ENCODE measurements around the gene SOX18. TPM values are rescaled to one million over a fixed set of nuclear protein-coding genes. Genes with fewer than 3 reads are reported as not detected.

Gene SOX18
- total RNA-seq, 1 experiment from 2014 or later = 0.30 TPM

DNA sequence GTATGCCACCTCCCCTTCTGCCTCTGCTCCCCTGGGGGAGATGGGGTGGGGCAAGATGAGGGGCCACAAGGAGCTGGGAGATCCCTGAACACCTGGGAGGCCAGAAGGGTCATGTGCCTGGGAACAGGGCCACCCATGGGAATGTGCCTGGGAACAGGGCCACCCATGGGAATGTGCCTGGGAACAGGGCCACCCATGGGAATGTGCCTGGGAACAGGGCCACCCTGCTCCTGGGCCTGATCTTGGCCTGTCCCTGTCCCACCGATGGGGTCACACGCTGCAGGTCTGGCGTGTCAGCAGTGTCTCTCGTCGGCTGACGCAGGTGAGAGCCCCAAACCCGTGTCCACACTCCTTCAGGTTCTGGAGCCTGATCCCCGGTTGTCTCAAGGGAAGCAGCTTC is 25.5 kb upstream of the SOX18 start:
- peaks cover 12% of the 10 kb centered on the region for H3K4me1 ChIP-seq (ENCODE audit: insufficient read depth, low read length, poor library complexity, severe bottlenecking)
- intact Hi-C loops (cut with micrococcal nuclease; ENCODE audit: unreplicated experiment) = no loop called here
- ChIA-PET POLR2A (ENCODE audit: low non-redundant PET) (no interaction called here), CTCF (no interaction called here)
- H3K27ac ChIP-seq (ENCODE audit: low read depth, low read length, poor library complexity, severe bottlenecking) = no peak overlapping the region
- H3K9me3 ChIP-seq (ENCODE audit: low read depth, low read length, poor library complexity, severe bottlenecking) = no peaks in the 10 kb centered on the region
- TF ChIP-seq EZH2 (IDR thresholded peaks at IDR 0.05; ENCODE audit: borderline replicate concordance, low read depth, low read length, poor library complexity, severe bottlenecking) = no peak
- no peak for TF ChIP-seq CTCF (conservative IDR thresholded peaks at IDR 0.05; ENCODE audit: low read depth, low read length)
- peaks cover 6% of the 10 kb centered on the region for H3K36me3 ChIP-seq (ENCODE audit: insufficient read depth, low read length, poor library complexity, severe bottlenecking)
- H3K27me3 ChIP-seq (replicated peaks; ENCODE audit: insufficient read depth, low read depth, low read length, poor library complexity) = no peaks in the 10 kb centered on the region
- no peak for DNase-seq (ENCODE audit: low spot score)
- H3K4me3 ChIP-seq (ENCODE audit: low read depth, low read length, poor library complexity, severe bottlenecking) = no peak overlapping the region
- BruUV-seq (replicated peaks) = no TSS peak

- DNase-seq (ENCODE audit: low spot score) = no peak
- Histone ChIP-seq H3K36me3 (ENCODE audit: insufficient read depth, low read length, poor library complexity, severe bottlenecking) (peaks cover 6% of the 10 kb centered on the region), H3K27me3 (replicated peaks; ENCODE audit: insufficient read depth, low read depth, low read length, poor library complexity) (no peaks in the 10 kb centered on the region), H3K4me3 (ENCODE audit: low read depth, low read length, poor library complexity, severe bottlenecking) (no peak overlapping the region), H3K27ac (ENCODE audit: low read depth, low read length, poor library complexity, severe bottlenecking) (no peak overlapping the region), H3K4me1 (ENCODE audit: insufficient read depth, low read length, poor library complexity, severe bottlenecking) (peaks cover 12% of the 10 kb centered on the region), H3K9me3 (ENCODE audit: low read depth, low read length, poor library complexity, severe bottlenecking) (no peaks in the 10 kb centered on the region)
- TF ChIP-seq EZH2 (IDR thresholded peaks at IDR 0.05; ENCODE audit: borderline replicate concordance, low read depth, low read length, poor library complexity, severe bottlenecking) = no peak
- no peak for TF ChIP-seq CTCF (conservative IDR thresholded peaks at IDR 0.05; ENCODE audit: low read depth, low read length)
- intact Hi-C loops (cut with micrococcal nuclease; ENCODE audit: unreplicated experiment) = no loop called here
- no TSS peak for BruUV-seq (replicated peaks)
- CTCF ChIA-PET = no interaction called here
- POLR2A ChIA-PET (ENCODE audit: low non-redundant PET) = no interaction called here
Measured at GRCh38 chr20:64074184-64074789, 24.8 kb upstream of the SOX18 start.

DNA sequence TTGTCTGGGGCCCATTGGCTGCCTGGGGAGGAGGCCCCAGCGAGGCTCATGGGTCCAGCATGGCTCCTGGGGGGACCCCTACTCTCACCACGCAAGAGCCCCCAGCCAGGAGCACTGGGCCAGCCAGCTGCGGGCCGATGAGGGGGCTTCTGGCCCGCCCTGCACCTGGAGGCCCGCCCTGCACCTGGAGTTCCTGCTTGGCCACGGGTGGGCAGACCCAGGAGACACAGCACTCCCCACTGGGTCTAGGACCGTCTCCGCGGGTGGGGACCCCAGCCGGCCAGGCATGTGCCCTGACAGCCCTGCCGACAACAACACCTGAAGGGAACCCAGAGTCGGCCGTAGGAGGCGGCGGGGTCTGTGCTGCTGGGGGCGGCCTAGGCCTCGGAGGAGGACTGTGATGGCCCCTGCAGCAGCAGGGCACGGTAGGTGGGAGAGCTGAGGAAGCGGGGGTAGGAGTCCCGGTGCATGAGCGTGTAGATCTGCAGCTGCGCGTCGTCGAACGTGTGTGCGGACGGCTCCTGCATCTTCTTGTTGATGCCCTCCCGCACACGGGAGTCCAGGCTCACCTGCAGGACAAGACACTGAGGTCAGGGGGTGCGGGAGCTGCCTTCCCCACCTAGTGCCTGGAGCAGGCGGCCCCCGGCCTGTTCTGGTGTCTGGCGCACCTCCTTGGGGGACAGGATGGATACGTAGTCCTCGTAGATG is 24.2 kb upstream of the SOX18 start:
- no peak for TF ChIP-seq EZH2 (IDR thresholded peaks at IDR 0.05; ENCODE audit: borderline replicate concordance, low read depth, low read length, poor library complexity, severe bottlenecking)
- no peak for TF ChIP-seq CTCF (conservative IDR thresholded peaks at IDR 0.05; ENCODE audit: low read depth, low read length)
- CTCF ChIA-PET = no interaction called here

More for the DNA sequence above, 24.2 kb upstream of the SOX18 start:
- POLR2A ChIA-PET (ENCODE audit: low non-redundant PET) = no interaction called here
- no peak overlapping the region for H3K27ac ChIP-seq (ENCODE audit: low read depth, low read length, poor library complexity, severe bottlenecking)
- H3K9me3 ChIP-seq (ENCODE audit: low read depth, low read length, poor library complexity, severe bottlenecking) = no peaks in the 10 kb centered on the region
- H3K36me3 ChIP-seq (ENCODE audit: insufficient read depth, low read length, poor library complexity, severe bottlenecking) = peaks cover 6% of the 10 kb centered on the region
- BruUV-seq (replicated peaks) = no TSS peak
- no peak overlapping the region for H3K4me3 ChIP-seq (ENCODE audit: low read depth, low read length, poor library complexity, severe bottlenecking)
- intact Hi-C loops (cut with micrococcal nuclease; ENCODE audit: unreplicated experiment) = no loop called here
- H3K4me1 ChIP-seq (ENCODE audit: insufficient read depth, low read length, poor library complexity, severe bottlenecking) = peaks cover 6% of the 10 kb centered on the region
- DNase-seq (ENCODE audit: low spot score) = no peak
- no peaks in the 10 kb centered on the region for H3K27me3 ChIP-seq (replicated peaks; ENCODE audit: insufficient read depth, low read depth, low read length, poor library complexity)
